HAP-1 (cell line): ENCODE results near the gene OSTC.

Source experiments
- DNase-seq, 2 experiments: peaks; one replicate each; pipeline ENCODE4 v3.0.0-alpha.2; 2016 to 2020; ENCODE audit warnings: low spot score in 2 of 2
- H3K27me3 ChIP-seq: fragments of 250-450 bp; sonication (Bioruptor Pico); 2 replicates; pipeline ENCODE4 v1.5.1; 2020; ENCODE audit warnings: low read depth, mild to moderate bottlenecking, moderate library complexity
- H3K36me3 ChIP-seq: fragments of 250-450 bp; sonication (Bioruptor Pico); replicated peaks from 2 replicates; pipeline ENCODE4 v1.5.1; 2020; ENCODE audit warnings: mild to moderate bottlenecking
- H3K4me1 ChIP-seq: fragments of 250-450 bp; sonication (Bioruptor Pico); 2 replicates; pipeline ENCODE4 v1.5.1; 2020; ENCODE audit warnings: mild to moderate bottlenecking
- H3K4me3 ChIP-seq: fragments of 250-450 bp; sonication (Bioruptor Pico); 2 replicates; pipeline ENCODE4 v1.5.1; 2020; ENCODE audit warnings: mild to moderate bottlenecking, moderate library complexity
- H3K9me3 ChIP-seq: fragments of 250-450 bp; sonication (Bioruptor Pico); 2 replicates; pipeline ENCODE4 v1.5.1; 2020; ENCODE audit warnings: mild to moderate bottlenecking, moderate library complexity
- in situ Hi-C: fragments of 300-500 bp; cut with MboI; formaldehyde crosslinking; loops from 3 replicates; pipeline ENCODE4 v1.14.3; 2020; ENCODE audit warnings: low sequenced_read_pairs, inconsistent platforms, mixed read lengths

Gene OSTC

GRCh38 chr4:108624263-108625056, 25.9 kb upstream of the OSTC start:
- no peaks in the 10 kb centered on the region for H3K9me3 ChIP-seq
- no peak for DNase-seq
- in situ Hi-C loops: no loop called here
- no peaks in the 10 kb centered on the region for H3K27me3 ChIP-seq
- peaks cover 89% of the 10 kb centered on the region for H3K36me3 ChIP-seq
- H3K4me1 ChIP-seq: peaks cover 28% of the 10 kb centered on the region
- H3K4me3 ChIP-seq: no peak overlapping the region; the same call in 1 of the 2 replicates

GRCh38 chr4:108626056-108626455, 24.3 kb upstream of the OSTC start:
- in situ Hi-C loops: no loop called here
- Histone ChIP-seq H3K36me3 (peaks cover 100% of the 10 kb centered on the region), H3K4me3 (no peak overlapping the region)

GRCh38 chr4:108628411-108628810, 22.0 kb upstream of the OSTC start:
- in situ Hi-C loops: no loop called here
- no peaks in the 10 kb centered on the region for H3K27me3 ChIP-seq
- no peaks in the 10 kb centered on the region for H3K9me3 ChIP-seq
- peaks cover 5% of the 10 kb centered on the region for H3K4me1 ChIP-seq
- DNase-seq: no peak
- H3K4me3 ChIP-seq: no peak overlapping the region
- H3K36me3 ChIP-seq: peaks cover 100% of the 10 kb centered on the region

More at GRCh38 chr4:108626056-108626455, 24.3 kb upstream of the OSTC start:
- no peaks in the 10 kb centered on the region for H3K9me3 ChIP-seq
- no peak for DNase-seq
- H3K4me1 ChIP-seq: peaks cover 22% of the 10 kb centered on the region
- H3K27me3 ChIP-seq: no peaks in the 10 kb centered on the region

GRCh38 chr4:108635070-108635655, 15.2 kb upstream of the OSTC start:
- Histone ChIP-seq H3K9me3 (no peaks in the 10 kb centered on the region), H3K36me3 (peaks cover 56% of the 10 kb centered on the region), H3K27me3 (no peaks in the 10 kb centered on the region), H3K4me1 (no peaks in the 10 kb centered on the region), H3K4me3 (no peak overlapping the region)
- in situ Hi-C loops: no loop called here
- DNase-seq: no peak

GRCh38 chr4:108636246-108636645, 14.2 kb upstream of the OSTC start:
- peaks cover 45% of the 10 kb centered on the region for H3K36me3 ChIP-seq
- H3K4me3 ChIP-seq: no peak overlapping the region
- in situ Hi-C loops: no loop called here
- no peak for DNase-seq
- H3K9me3 ChIP-seq: no peaks in the 10 kb centered on the region
- H3K27me3 ChIP-seq: no peaks in the 10 kb centered on the region
- H3K4me1 ChIP-seq: no peaks in the 10 kb centered on the region

- H3K9me3 ChIP-seq: no peaks in the 10 kb centered on the region
- H3K27me3 ChIP-seq: no peaks in the 10 kb centered on the region
- no peak overlapping the region for H3K4me3 ChIP-seq
- H3K4me1 ChIP-seq: no peaks in the 10 kb centered on the region
- in situ Hi-C loops: no loop called here
- DNase-seq: no peak
- peaks cover 33% of the 10 kb centered on the region for H3K36me3 ChIP-seq
Measured at GRCh38 chr4:108637856-108638255, 12.5 kb upstream of the OSTC start.

- Histone ChIP-seq H3K9me3 (no peaks in the 10 kb centered on the region), H3K27me3 (no peaks in the 10 kb centered on the region), H3K4me1 (peaks cover 3% of the 10 kb centered on the region; the same call in 1 of the 2 replicates), H3K4me3 (no peak overlapping the region), H3K36me3 (peaks cover 10% of the 10 kb centered on the region)
- in situ Hi-C loops: no loop called here
- no peak for DNase-seq
Measured at GRCh38 chr4:108644237-108644636, 6.2 kb upstream of the OSTC start.

GRCh38 chr4:108646706-108647105, 3.7 kb upstream of the OSTC start:
- H3K27me3 ChIP-seq: no peaks in the 10 kb centered on the region
- no peaks in the 10 kb centered on the region for H3K9me3 ChIP-seq
- H3K36me3 ChIP-seq: peaks cover 8% of the 10 kb centered on the region
- no peak for DNase-seq
- in situ Hi-C loops: no loop called here
- H3K4me3 ChIP-seq: no peak overlapping the region
- H3K4me1 ChIP-seq: peaks cover 4% of the 10 kb centered on the region

GRCh38 chr4:108649863-108650211, 562 bp upstream of the OSTC start:
- H3K9me3 ChIP-seq: no peaks in the 10 kb centered on the region
- DNase-seq: no peak
- in situ Hi-C loops: no loop called here
- H3K4me3 ChIP-seq: peak overlapping the region; percentile 80
- peaks cover under 1% of the 10 kb centered on the region for H3K36me3 ChIP-seq
- peaks cover 2% of the 10 kb centered on the region; the same call in 1 of the 2 replicates for H3K4me1 ChIP-seq
- no peaks in the 10 kb centered on the region for H3K27me3 ChIP-seq

GRCh38 chr4:108651014-108651791, 804 bp downstream of the OSTC start:
- Histone ChIP-seq H3K36me3 (peaks cover 7% of the 10 kb centered on the region), H3K4me1 (peaks cover 2% of the 10 kb centered on the region; the same call in 1 of the 2 replicates), H3K9me3 (no peaks in the 10 kb centered on the region), H3K27me3 (no peaks in the 10 kb centered on the region), H3K4me3 (peak overlapping the region; percentile 80)
- DNase-seq: peak in 1 of 2 experiments; percentile 37
- in situ Hi-C loops: no loop called here

- Histone ChIP-seq H3K27me3 (no peaks in the 10 kb centered on the region), H3K4me3 (no peak overlapping the region), H3K4me1 (no peaks in the 10 kb centered on the region), H3K36me3 (peaks cover 46% of the 10 kb centered on the region), H3K9me3 (no peaks in the 10 kb centered on the region)
- DNase-seq: no peak
- in situ Hi-C loops: no loop called here
Measured at GRCh38 chr4:108662629-108663028, 12.2 kb downstream of the OSTC start.

- no peaks in the 10 kb centered on the region for H3K4me1 ChIP-seq
- H3K36me3 ChIP-seq: peaks cover 3% of the 10 kb centered on the region; the same call in 1 of the 2 replicates
- H3K4me3 ChIP-seq: no peak overlapping the region
- H3K9me3 ChIP-seq: no peaks in the 10 kb centered on the region
- DNase-seq: no peak
- in situ Hi-C loops: no loop called here
- no peaks in the 10 kb centered on the region for H3K27me3 ChIP-seq
Measured at GRCh38 chr4:108674356-108674977, 24.1 kb downstream of the OSTC start.

GRCh38 chr4:108681321-108681809, 31.0 kb downstream of the OSTC start:
- no peaks in the 10 kb centered on the region for H3K27me3 ChIP-seq
- peaks cover 5% of the 10 kb centered on the region for H3K4me1 ChIP-seq
- no peaks in the 10 kb centered on the region for H3K36me3 ChIP-seq
- H3K4me3 ChIP-seq: no peak overlapping the region
- in situ Hi-C loops: no loop called here
- DNase-seq: no peak
- no peaks in the 10 kb centered on the region for H3K9me3 ChIP-seq
